Large intestine (tissue), 3 donors: ENCODE data around the gene CTNNA3. TPM values are rescaled to one million over a fixed set of nuclear protein-coding genes. Genes with fewer than 3 reads are reported as not detected.

Experiments
- DNase-seq, 2 donors: peaks; one replicate each; pipeline versions ENCODE4 v3.0.0 to v3.0.0-alpha.2; 2013
- H3K27ac ChIP-seq: one replicate; pipeline ENCODE4 v1.5.1; 2013; ENCODE audit warnings: low read length
- H3K27me3 ChIP-seq: 2 replicates; pipeline ENCODE4 v1.6.1; 2013; ENCODE audit warnings: low read length; ENCODE audit not compliant: control insufficient read depth, insufficient read depth
- H3K36me3 ChIP-seq: 2 replicates; pipeline ENCODE4 v1.6.1; 2013; ENCODE audit warnings: low read length; ENCODE audit not compliant: control insufficient read depth, insufficient read depth
- H3K4me1 ChIP-seq: one replicate; pipeline ENCODE4 v1.6.1; 2013; ENCODE audit warnings: low read length; ENCODE audit not compliant: control insufficient read depth, insufficient read depth
- H3K4me3 ChIP-seq: one replicate; pipeline ENCODE4 v1.5.1; 2013; ENCODE audit warnings: low read length
- H3K9me3 ChIP-seq: one replicate; pipeline ENCODE4 v1.6.1; 2013; ENCODE audit warnings: mild to moderate bottlenecking, low read depth, low read length, moderate library complexity; ENCODE audit not compliant: control insufficient read depth
- WGBS: methylation state at CpG from one replicate; pipeline ENCODE4 v1.1.5; 2013; ENCODE audit warnings: low lambda C conversion rate; ENCODE audit not compliant: insufficient coverage; 5-methylcytosine and 5-hydroxymethylcytosine counted together
- polyA plus RNA-seq: library from polyadenylated mRNA; unstranded; fragments of 120-200 nt; gene quantifications from one replicate; pipeline ENCODE4 v1.2.1, GENCODE V29; 2013

Gene CTNNA3
- polyA plus RNA-seq, 1 donor = 2.3 TPM

DNA sequence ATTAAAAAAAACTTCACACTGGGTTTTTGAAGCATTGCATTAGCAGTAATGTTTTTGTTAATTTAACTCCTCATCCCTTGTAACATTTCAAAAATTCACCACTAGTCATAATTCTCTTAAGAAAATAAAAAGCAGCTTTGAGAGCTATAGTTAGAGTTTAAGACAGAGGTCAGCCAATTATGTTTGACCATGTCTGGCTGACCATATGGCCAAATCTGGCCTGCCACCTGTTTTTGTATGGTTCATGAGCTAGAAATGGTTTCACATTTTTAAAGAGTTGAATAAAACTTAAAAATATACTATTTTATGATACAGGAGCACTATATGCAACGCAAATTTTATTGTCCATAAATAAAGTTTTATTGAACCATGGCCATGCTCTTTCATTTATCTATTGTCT lies 843.2 kb downstream of the CTNNA3 start:
- H3K27me3 ChIP-seq = no peaks in the 10 kb centered on the region
- DNase-seq = no peak
- WGBS = 100% methylated on average over 1 of the region's 1 CpG
- H3K36me3 ChIP-seq = no peaks in the 10 kb centered on the region
- no peaks in the 10 kb centered on the region for H3K4me1 ChIP-seq
- H3K9me3 ChIP-seq = no peaks in the 10 kb centered on the region
- no peak overlapping the region for H3K27ac ChIP-seq
- no peak overlapping the region for H3K4me3 ChIP-seq

DNA sequence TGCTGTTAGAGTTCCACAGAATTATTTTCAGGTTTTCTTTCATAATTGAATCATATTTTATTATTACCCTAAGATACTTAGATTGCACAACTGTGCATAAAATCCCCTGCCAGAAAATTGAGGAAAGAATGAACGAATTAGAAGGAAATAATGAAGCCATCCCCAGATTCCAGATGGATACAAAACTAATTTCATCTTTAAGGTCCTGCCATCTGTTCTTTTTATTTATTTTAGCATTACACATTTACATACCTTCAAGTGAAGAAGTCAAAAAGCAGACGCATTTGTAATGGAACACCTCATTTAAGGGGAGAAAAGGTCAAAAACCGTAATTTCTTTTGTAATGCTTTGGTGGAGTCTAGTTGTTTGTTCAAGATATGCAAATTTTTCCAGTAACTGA lies 847.1 kb downstream of the CTNNA3 start:
- Histone ChIP-seq H3K27me3 (no peaks in the 10 kb centered on the region), H3K27ac (no peak overlapping the region), H3K4me1 (no peaks in the 10 kb centered on the region), H3K36me3 (no peaks in the 10 kb centered on the region), H3K4me3 (no peak overlapping the region), H3K9me3 (no peaks in the 10 kb centered on the region)
- DNase-seq = no peak
- WGBS = 92% methylated on average over 3 of the region's 3 CpGs

GRCh38 chr10:66844176-66844942 lies 851.6 kb downstream of the CTNNA3 start:
- Histone ChIP-seq H3K36me3 (no peaks in the 10 kb centered on the region), H3K9me3 (no peaks in the 10 kb centered on the region), H3K4me3 (no peak overlapping the region), H3K27me3 (no peaks in the 10 kb centered on the region), H3K4me1 (no peaks in the 10 kb centered on the region), H3K27ac (no peak overlapping the region)
- no peak for DNase-seq
- WGBS = 86% methylated on average over 1 of the region's 1 CpG

- H3K27ac ChIP-seq = no peak overlapping the region
- WGBS = 100% methylated on average over 1 of the region's 1 CpG
- no peaks in the 10 kb centered on the region for H3K9me3 ChIP-seq
- H3K4me3 ChIP-seq = no peak overlapping the region
- H3K27me3 ChIP-seq = no peaks in the 10 kb centered on the region
- no peaks in the 10 kb centered on the region for H3K36me3 ChIP-seq
- DNase-seq = no peak
- H3K4me1 ChIP-seq = no peaks in the 10 kb centered on the region
Observed at GRCh38 chr10:66843396-66843795, 852.6 kb downstream of the CTNNA3 start.

- Histone ChIP-seq H3K4me3 (no peak overlapping the region), H3K27ac (no peak overlapping the region), H3K27me3 (no peaks in the 10 kb centered on the region), H3K36me3 (no peaks in the 10 kb centered on the region), H3K4me1 (no peaks in the 10 kb centered on the region), H3K9me3 (no peaks in the 10 kb centered on the region)
- DNase-seq = no peak
- no CpG with 5 or more reads among the region's 4 CpGs for WGBS
Observed at GRCh38 chr10:66842867-66843266, 853.1 kb downstream of the CTNNA3 start.

- no peaks in the 10 kb centered on the region for H3K9me3 ChIP-seq
- no peak for DNase-seq
- H3K4me1 ChIP-seq = no peaks in the 10 kb centered on the region
- no peak overlapping the region for H3K27ac ChIP-seq
- no peak overlapping the region for H3K4me3 ChIP-seq
- WGBS = 94% methylated on average over 2 of the region's 2 CpGs
- H3K27me3 ChIP-seq = no peaks in the 10 kb centered on the region
- no peaks in the 10 kb centered on the region for H3K36me3 ChIP-seq
Observed at GRCh38 chr10:66842371-66842770, 853.6 kb downstream of the CTNNA3 start.

GRCh38 chr10:66838656-66839055 lies 857.3 kb downstream of the CTNNA3 start:
- Histone ChIP-seq H3K36me3 (no peaks in the 10 kb centered on the region), H3K4me1 (no peaks in the 10 kb centered on the region), H3K27ac (no peak overlapping the region), H3K4me3 (no peak overlapping the region), H3K27me3 (no peaks in the 10 kb centered on the region), H3K9me3 (no peaks in the 10 kb centered on the region)
- 100% methylated on average over 1 of the region's 3 CpGs for WGBS
- no peak for DNase-seq

DNA sequence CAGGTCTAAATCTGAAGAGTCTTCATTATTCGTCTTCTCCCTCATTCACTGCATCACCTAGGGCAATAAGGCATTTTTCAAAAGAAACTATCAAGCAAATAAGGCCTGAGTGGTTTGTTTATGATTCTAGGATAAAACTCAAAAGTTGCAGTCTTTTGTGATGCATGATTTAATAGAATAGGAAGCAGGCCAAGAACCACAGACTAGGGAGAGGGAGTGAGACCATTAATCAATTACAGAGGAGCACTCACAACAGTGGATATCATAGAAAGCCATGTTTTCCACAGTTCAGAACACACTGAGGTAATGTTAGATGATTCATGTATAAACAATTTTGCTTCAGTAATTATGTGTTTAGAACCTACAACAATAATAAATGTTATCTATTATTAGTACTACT lies 858.0 kb downstream of the CTNNA3 start:
- no CpG with 5 or more reads among the region's 1 CpG for WGBS
- no peaks in the 10 kb centered on the region for H3K36me3 ChIP-seq
- H3K27me3 ChIP-seq = no peaks in the 10 kb centered on the region
- H3K9me3 ChIP-seq = no peaks in the 10 kb centered on the region
- H3K4me3 ChIP-seq = no peak overlapping the region
- no peak for DNase-seq
- H3K27ac ChIP-seq = no peak overlapping the region
- no peaks in the 10 kb centered on the region for H3K4me1 ChIP-seq

DNA sequence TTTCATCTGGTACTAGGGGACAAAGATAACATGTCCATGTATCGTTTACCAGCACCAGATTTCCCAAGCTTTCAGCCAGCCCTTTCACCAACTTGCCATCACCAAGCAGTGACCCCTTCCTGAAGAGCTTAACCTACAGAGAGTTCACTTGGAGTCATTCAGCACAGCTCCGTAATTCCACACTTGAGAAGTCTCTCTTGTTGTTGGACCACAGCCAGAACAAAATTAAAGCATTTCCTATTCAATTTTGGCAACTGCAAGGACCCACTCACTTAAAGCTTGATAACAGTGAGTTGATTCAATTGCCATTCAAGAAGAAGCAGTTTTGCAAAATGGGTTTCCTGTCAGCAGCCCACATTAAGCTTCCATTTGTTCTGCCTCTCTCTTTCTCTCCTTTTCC lies 858.7 kb downstream of the CTNNA3 start:
- Histone ChIP-seq H3K4me1 (no peaks in the 10 kb centered on the region), H3K4me3 (no peak overlapping the region), H3K27me3 (no peaks in the 10 kb centered on the region), H3K9me3 (no peaks in the 10 kb centered on the region), H3K27ac (no peak overlapping the region), H3K36me3 (no peaks in the 10 kb centered on the region)
- DNase-seq = no peak
- WGBS = no CpG with 5 or more reads among the region's 2 CpGs

GRCh38 chr10:66836771-66837170 lies 859.2 kb downstream of the CTNNA3 start:
- DNase-seq = no peak
- Histone ChIP-seq H3K4me1 (no peaks in the 10 kb centered on the region), H3K36me3 (no peaks in the 10 kb centered on the region), H3K27me3 (no peaks in the 10 kb centered on the region), H3K27ac (no peak overlapping the region), H3K9me3 (no peaks in the 10 kb centered on the region), H3K4me3 (no peak overlapping the region)
- WGBS = no CpG with 5 or more reads among the region's 2 CpGs

DNA sequence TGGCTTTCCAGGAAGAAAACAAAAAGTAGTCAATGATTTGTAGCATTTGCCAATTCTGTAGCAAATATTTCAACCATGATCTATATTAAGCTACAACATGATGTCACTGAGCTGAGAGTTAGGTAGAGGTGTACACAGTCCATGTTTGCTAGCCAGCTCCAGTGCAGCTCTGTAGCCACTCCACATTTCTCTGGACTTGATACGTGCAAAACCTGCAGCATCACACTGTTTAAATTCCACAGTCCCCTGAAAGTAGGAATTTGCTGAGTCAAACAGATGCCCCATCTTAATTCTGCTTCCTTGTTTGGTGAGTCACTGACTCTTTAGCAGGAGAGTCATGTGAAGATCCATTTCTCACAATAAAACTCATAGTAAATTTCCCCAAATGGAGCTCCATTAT lies 859.9 kb downstream of the CTNNA3 start:
- Histone ChIP-seq H3K27me3 (no peaks in the 10 kb centered on the region), H3K9me3 (no peaks in the 10 kb centered on the region), H3K36me3 (no peaks in the 10 kb centered on the region), H3K4me3 (no peak overlapping the region), H3K27ac (no peak overlapping the region), H3K4me1 (no peaks in the 10 kb centered on the region)
- DNase-seq = peak; percentile 24 to 46
- no CpG with 5 or more reads among the region's 1 CpG for WGBS
